Activated CD4-positive, alpha-beta T cell treated with anti-CD3 and anti-CD28 coated beads, Interleukin-2, amount 50 U/mL, for 48 hours (primary cell): ENCODE data around the gene NR6A1.

ENCODE experiments used
- DNase-seq, 2 experiments: peaks; one replicate each; pipeline ENCODE4 v3.0.0-alpha.2; 2020

NR6A1 gene

DNA sequence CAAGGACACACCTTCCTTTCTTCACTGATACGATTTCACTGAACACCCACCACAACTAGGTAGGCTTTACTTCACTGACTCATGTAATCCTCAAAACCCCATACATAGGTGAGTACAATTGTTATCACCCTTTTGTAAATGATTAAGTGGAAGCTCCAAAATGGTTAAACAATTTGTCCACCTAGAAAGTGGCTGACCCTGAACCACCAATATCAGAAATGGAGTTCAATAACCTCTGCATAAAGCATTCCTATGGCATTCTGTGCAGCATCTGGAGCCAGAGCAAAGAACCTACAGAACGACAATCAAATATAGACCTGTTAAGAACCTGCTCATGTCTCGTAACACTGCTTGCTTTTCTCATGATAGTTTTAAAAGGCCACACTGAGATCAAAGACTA is 213.2 kb downstream of the NR6A1 start:
- no peak for DNase-seq

DNA sequence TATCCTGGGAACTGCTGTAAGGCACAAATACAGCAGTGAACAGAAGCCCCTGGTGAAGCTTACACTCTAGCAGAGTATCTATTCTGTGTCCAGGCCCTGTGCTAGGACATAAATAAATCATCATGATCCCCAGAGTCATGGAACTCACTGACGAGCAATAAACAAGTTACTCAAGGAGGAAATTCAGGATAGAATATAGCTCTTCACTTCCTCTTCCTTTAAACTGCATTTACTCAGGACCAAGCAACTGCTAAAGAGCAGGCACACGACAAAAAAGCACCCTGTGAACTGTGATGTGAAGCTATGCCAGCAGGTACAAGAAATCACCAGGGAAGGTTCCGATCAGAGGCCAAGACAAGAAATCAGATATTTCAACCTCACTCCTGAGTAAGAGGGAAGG is 216.1 kb downstream of the NR6A1 start:
- DNase-seq, result no peak

DNA sequence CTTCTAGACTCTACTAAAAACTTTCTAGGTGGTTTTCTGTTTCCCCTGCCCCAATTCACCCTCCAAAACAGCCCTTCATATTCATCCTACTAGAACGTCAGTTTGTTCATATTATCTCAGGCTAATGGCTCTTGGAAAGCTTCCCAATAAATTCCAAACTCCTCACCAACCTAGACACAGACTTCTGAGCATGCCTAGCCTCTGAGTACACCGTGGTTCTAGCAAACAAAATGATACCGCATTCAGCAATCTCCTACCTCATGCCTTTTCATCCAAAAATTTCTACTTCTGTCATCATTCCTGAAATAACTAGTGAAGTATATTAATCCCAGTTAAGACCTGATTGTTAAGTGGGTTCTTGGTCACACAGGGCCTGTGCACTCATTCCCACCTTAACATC is 217.4 kb downstream of the NR6A1 start:
- DNase-seq, result no peak

DNA sequence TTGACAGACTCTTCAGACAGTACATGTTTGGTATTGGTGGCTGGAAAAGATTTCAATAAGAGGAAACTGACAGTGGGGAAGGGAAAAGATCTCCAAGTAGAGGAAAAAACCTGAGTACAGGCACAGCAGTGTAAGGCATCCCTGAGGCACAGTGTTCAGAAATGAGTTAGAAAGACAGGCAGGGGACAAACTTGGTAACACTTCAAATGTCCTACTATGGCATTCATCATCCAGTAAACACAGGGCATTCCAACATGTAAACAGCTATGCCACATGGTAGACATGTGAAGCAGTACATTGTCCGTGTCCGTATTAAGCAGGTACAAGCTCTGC is 218.9 kb downstream of the NR6A1 start:
- DNase-seq, result no peak

DNA sequence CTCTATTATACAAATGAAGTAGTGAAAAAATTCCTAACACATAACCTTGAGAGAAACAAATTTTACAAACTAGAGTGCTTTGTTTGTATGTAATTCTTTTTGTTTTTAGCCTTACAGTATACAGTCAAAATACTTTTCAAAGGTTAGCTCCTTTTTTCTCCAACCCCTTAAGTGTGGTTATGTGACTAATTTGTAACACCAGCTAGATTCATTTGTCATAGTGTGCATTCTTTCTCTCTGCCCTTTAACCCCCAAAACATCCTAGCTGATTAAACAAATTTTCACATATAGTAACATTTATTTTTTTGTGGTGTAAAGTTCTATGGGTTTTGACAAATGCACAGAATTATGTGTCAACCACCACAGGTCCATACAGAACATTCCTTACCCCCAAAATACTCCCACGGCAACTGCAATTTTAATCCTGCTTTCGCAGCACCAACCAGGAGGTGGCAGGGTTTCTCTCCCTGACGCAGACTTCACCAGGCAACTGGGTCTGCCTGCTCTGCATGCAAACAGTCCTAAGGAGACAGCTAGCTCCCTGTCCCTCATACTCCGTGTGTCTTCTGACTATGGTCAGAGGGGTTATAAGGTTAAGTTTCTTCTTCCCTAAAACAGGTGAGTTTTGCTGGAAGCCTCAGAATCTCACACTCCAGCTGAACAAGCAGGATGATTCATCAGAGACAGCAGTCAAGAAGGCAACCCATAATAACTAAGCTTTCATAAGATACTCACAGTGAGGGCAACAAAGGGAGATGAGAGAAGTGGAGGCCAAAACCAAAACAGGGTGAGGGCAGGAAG is 219.4 kb downstream of the NR6A1 start:
- peak; percentile 22 to 39 for DNase-seq

DNA sequence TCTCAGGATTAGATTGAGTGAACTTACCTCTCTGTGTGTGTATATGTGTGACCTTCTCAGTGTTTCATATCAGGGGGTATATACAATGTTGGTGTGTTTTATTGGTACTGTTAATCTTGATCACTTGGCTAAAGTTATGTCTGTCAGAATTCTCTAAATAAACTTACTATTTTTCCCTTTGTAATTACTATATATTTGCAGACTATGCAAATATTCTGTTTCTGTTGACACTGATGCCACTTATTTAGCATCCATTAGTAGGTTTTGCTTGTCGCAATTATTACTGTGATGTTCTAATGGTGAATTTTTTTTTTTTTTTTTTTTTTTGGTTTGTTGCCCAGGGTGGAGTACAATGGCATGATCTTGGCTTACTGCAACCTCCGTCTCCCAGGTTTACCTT is 221.0 kb downstream of the NR6A1 start:
- no peak for DNase-seq

DNA sequence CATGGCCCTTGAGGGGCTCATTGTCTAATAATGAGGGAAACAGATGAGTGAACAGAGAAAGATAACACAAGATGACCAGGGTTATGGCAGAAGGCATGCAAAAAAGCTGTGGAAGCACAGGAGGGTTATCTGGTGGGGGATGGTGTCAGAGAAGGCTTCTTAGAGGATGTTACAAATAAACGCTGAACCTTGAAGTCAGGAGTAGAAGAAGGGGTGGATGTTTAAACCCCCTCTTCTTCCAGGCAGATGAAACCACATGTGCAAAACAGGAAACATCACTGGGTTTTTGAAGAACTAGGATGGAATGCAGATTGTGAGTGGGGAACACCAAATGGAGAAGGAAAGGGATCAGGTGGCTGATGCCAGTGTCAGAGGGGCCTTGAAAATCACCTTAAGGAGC is 222.1 kb downstream of the NR6A1 start:
- DNase-seq, result no peak

DNA sequence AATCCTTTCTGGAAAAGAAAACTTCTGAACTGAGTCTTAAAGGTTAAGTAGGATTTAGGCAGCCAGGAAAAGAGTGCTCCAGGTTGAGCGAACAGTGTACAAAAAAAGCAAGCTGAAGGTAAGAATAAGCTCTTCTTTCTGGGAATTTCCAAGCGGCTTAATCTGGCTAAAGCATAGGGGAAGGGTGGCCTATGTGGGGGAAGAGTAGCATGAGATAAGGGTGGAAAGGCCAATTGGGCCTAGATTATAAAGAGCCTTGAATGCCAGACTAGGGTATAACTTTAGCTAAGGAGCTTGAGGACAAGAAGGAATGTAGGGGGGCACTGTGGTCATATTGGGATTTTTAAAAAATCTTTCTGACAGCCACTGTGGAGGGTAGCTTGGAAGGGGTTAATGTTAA is 226.6 kb downstream of the NR6A1 start:
- DNase-seq, result no peak

DNA sequence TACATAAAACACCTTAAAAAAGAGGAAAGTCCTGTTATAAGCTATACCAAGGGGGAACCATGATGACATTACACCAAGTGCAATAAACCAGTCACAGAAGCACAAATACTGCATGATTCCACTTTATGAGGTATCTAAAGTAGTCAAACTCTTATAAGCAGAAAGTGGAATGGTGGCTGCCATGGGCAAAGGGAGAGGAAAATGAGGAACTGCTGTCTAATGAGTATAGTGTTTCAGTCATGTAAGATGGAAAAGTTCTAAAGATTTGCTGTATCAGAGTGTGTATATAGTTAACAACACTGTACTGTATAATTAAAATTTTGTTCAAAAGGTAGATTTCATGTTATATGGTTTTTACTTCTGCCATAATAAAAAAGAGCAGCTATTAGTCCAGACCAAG is 229.3 kb downstream of the NR6A1 start:
- DNase-seq, result no peak

DNA sequence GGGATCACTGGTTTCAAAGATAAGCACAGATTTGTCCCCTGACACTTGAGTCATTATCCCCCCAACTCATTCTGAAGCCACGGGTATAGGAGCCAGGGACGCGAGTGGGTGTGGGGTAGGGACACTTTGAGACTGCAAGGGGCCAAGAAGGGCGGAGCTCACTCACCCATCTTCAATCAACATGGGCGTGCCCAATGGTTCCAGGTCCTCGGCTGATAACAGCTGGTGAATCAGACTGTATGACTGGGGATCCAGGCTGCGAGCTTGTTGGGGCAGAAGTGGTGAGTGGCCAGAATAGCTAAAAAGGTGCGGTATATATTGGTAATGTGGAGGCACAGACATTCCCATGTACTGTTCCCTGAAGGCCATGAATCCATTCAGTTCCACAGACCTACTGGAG is 233.2 kb downstream of the NR6A1 start:
- no peak for DNase-seq

DNA sequence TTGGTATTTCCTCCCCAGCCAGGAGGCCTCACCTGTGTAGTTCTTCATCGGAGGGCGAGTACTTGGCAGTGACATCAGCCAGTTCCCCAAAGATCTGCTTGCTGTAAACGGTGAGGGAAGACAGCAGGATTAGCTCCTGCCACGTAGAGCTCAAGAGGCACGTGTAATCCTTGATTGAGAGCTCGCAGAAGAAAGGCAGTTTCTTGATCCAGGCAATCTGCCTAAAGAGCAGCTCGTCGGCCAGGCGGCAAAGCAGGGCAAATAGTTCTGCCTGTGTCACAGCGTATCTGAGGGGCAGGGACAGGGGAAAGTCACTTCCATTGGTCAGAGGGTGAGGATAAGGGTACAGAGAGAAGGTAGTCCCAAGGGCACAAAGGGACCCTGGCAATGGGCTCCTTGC is 235.3 kb downstream of the NR6A1 start:
- no peak for DNase-seq

DNA sequence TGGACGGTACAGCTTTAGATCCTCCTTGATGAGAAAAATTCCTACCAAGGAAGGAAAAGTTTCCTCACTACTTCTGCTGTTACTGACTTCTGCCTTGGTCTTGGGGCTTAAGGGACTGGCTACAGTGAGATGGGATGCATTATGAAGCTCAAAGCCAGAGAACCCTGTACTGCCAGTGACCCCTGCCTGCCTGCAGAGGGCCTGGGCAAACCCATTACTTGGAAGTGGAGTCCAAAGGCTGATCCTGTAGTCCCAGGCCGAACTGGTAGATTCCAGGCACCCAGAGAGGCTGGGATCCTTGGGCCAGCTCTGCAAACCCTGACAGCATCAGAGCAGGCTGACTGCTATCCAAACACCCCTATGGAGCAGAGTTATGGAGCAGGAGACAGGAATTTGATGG is 238.2 kb downstream of the NR6A1 start:
- DNase-seq, result no peak

DNA sequence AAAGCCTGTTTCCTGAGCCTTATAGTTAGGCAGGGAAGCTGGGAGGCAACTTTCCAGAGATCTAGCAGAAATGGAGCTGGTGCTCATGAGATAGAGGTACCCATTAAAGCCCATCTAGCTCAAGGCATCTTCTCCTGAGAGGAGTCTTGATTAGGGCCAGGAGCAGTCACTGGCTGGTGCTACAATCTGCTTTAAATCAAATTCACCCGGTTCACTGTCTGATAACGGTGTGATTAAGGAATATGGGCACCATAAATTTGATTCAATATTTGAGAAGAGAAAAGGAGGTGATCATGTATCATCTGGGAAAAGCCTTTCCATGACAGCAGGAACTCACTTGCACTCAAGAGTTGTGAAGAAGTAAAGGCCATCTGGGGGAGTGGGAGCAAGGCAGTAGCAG is 240.0 kb downstream of the NR6A1 start:
- no peak for DNase-seq

DNA sequence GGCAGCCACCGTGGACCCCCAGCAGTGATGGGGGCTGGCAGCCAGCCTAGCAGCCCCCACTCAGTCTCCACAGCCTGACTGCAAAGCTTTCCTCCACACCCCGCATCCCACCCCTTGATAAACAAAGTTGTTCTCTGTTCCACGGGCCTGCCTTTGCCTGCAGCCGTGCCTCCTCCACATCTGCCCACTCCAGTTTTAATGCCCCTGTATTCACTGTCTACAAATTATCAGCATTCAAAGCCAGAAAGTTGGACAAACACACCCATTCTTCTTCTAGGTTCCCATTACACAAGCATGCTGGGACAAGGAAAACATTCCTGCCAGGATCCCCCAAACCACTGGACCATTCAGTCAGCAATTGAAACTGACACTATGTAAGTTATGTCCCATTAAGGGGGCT is 240.9 kb downstream of the NR6A1 start:
- DNase-seq, result no peak

DNA sequence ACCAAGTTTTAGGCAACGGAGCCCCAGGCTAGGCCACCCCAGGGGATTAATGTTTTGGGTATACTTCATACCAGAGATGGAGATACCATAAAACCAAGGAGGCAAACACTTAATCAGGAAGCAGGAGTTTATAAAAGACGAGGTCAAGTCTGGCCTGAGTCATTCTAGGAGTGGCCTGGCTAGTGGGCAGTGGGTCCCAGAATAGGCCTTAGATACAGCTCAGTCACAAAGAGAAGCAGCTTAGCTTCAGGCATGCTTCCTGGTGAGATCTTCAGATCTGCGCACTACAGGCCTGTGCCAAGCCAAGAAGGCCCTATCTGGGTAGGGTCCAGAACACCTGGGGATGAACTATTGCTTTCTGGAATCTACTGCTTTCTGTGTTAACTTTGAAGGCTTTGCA is 243.3 kb downstream of the NR6A1 start:
- no peak for DNase-seq

DNA sequence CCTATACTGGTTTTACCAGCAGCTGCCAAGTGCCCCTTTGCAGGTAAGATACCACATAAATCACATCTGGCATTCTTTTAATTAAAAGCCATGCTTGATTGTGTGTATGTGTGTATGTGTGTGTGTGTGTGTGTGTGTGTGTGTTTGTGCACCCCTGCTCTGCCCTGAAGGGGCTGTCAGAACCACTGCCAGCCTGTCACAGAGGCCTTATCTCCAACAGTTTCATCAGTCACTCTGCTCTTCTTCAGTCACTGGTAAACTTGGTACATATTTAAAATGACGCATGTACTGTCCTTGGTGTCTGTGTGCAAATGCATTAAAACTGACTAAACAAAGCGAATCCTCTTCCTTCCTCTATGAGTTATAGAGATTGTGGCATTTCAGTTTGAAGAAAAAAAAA is 244.9 kb downstream of the NR6A1 start:
- DNase-seq, result no peak

DNA sequence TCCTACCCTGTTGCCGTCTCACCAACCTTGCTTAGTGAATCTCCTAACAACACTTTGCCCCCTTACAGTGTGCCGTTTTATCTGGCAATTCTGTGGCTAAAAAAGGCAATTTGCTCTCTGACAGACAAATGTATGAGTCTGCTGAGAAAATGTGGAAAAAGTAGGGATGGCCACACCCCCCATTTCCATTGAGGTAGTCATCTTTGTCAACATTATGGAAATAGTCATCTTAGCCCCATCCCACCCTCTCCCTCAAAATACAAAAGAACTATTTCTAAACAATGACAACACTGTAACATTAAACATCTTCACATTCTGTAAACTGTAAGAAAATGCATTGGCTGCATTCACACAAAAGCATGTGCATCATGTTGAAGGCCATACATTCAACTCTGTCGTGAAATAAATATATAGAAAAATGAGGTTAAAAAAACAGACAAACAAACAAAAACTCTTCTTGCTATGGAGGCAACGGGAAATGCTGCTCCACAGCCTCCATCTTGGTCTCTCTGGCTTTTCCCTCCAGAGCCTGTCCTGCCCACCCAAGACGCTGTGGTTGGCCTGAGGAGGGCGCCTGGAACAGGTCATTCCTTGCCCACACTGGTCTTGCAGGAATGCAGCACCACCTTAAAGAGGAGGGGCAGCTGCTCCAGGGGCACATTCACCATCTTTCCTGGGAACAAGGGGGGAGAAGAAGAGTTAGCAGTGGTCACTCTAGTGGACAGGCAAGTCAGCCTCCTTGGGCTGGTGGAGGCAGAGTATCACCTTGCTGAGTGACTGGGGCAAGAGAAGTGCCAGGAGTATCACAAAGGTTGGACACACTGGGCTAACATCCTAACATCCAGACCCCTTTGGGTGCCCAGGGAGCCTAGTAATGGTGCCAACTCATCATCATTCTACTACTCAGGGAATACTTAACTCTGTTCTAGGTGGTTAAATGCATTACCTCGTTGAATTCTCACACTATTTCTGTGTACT is 248.7 kb downstream of the NR6A1 start:
- DNase-seq, result no peak

DNA sequence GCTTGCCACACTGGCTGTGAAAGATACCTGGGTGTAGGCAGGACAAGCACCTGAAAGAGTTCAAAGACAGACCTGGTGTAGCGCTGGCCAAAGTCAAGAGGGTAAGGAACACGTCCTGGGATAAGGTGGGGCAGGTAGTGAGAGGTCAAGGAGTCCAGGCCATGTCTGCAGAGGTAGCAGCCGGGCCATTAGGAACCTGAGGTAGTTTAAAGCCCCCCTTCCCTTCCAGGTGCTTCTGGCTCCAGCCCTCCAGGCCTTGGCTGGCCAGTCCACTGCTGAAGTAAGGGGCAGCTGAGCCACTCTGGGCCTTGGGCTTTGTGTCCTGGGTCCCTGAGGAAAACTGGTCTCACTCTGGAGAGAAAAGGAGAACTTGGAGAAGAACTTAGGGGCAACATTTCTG is 250.0 kb downstream of the NR6A1 start:
- no peak for DNase-seq

DNA sequence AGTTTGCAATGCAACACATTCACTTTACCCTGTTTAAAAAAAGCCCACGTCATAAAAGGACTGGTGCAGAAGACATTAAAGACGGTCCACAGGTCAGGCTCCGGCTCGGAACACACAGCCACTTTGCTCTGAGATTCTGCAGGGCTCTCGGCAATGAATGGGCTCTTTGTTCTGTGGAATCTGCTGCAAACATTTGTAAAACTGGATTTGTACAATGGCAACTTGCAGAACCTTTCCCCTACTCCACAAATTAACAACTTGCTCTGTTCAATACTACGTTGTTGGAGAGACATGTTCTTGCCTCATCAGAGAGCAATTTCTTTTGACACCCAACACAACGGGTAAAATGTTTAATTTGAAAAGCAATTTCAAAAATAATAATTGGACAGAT is 250.9 kb downstream of the NR6A1 start:
- no peak for DNase-seq

DNA sequence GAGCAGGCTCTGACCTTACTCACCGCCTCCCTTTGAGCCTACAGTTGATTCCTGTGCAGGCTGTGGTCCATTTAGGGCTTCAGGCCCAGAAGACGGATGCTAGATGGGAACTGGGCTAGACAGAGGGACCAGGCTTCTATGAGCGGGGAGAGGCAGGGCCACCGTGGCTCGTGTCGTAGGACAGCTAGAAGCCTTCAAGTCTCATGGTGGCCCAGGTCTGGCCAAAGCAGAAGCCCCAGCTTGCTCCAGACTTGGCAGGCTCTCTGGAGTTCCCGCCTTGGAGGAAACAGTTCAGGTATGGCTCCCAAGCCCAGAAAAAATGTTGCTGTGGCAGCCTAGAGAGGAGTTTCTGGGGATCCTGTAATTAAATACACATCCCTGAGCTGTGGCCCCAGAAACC is 253.0 kb downstream of the NR6A1 start:
- DNase-seq, result no peak

DNA sequence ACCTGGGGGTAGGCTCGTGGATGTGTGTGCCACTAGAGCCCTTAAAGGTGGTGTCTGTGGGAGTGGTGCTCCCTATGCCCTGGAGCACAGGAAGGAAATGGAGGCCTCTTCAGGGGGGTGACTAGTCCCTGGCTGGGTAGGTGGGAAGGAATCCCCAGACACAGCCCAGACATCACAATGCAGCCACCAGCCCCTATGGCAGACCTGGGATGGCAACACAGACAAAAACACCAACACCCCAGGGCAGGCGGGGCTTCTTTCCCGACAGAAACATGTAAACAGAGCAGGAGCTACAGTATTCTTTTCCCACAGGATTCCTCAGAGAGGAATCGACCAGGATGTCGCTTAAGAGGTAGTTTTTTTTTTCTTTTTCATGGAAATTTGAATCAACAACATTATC is 253.5 kb downstream of the NR6A1 start:
- no peak for DNase-seq

DNA sequence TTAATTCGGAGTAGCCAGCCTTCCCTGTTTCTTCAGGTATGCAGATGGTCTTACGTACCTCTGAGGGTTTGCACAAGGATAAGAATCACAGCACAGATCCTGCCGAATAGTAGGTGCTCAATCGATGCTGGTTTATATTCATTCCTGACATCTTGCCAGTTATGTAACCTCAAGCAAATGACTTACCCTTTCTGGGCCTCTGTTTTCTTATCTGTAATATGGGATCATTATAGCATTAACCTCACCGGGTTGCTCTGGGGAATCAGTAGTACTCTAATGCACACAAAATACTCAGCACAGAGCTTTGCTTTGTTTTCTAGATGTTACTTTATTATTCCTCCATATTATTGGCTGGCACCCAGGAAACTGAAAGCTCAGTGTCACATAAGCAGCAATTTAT is 256.2 kb downstream of the NR6A1 start:
- no peak for DNase-seq

DNA sequence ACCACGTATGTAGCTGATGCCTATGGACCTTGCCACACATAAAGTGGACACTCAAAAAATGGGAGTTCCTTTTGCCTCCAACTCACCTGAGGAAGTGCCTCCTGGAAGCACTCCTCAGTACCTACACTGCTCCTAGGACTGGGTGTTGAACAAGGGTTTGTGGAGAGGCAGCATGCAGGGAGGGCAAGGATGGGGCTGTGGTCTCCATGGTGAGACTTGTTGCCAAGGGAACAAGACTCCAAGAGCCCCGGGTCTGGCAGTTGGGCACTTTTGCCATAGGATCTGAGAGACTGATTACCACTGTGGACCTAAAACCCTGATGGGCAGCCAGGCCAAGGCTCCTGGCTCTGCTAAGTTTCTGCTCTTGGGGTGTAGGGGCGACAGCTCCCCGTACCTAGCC is 257.0 kb downstream of the NR6A1 start:
- DNase-seq, result no peak

DNA sequence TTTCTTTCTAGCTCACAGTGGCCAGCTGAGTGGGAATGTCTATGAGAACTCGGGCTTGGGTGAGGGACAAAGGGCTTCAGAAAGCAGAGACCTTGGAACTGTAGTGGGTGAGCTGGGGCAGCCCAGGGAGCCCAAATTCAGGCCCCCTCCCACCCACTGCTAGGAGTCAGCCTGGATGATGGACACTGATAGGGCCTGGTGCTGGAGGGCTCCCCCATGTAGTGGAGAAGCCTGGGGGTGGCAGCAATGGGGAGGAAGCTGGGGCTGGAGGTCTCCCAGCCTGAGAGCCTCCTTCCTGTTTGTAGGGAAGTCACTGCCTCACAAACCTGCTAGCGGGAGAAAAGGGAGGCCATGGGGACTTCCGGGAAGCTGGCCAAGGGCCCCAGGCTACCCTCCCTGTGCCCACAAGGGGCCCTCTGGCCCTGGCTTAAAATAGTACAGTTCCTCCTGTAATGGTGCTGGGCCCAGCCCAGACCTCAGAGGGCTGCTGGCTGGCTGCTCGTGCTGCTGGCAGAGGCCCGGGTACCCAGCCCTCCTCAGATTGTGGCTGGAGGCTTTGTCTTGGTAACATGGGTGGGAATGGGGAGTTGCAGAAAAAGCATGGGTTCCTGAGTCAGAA is 257.6 kb downstream of the NR6A1 start:
- no peak for DNase-seq
